HEK293 (cell line): Measurements from ENCODE around the gene ZNF385D.

ENCODE experiments used
- CTCF ChIA-PET: fragments of 350-600 bp; formaldehyde crosslinking; extraction: SDS; loops from one replicate; lab custom pipeline; 2021; ENCODE audit warnings: antibody characterized with exemption; lab: Yijun Ruan, JAX
- POLR2A ChIA-PET: fragments of 300-600 bp; formaldehyde crosslinking; extraction: SDS; loops from one replicate; lab custom pipeline; 2020; ENCODE audit warnings: antibody characterized with exemption, inconsistent platforms; lab: Yijun Ruan, JAX
- H3K27ac ChIP-seq: fragments of 200-500 bp; sonication (Bioruptor generic); 2 replicates; pipeline ENCODE4 v1.5.1; 2014; ENCODE audit warnings: low read depth, low read length, control low read depth, inconsistent platforms; ENCODE audit errors: extremely low read depth
- H3K36me3 ChIP-seq, 2 experiments: fragments of 200-500 bp in 1 of 2; sonication (Bioruptor generic) in 1 of 2; 1 replicate in 1 of 2; 2 replicates in 1 of 2; pipeline ENCODE4 v1.5.1; 2014 to 2017; ENCODE audit warnings: inconsistent platforms in 2 of 2, low read length in 2 of 2; ENCODE audit not compliant: control insufficient read depth in 2 of 2, insufficient read depth in 1 of 2
- H3K4me1 ChIP-seq: fragments of 200-500 bp; sonication (Bioruptor generic); 2 replicates; pipeline ENCODE4 v1.5.1; 2014; ENCODE audit warnings: mild to moderate bottlenecking, low read length, inconsistent platforms; ENCODE audit not compliant: control insufficient read depth, insufficient read depth
- H3K4me3 ChIP-seq: 2 replicates; pipeline ENCODE4 v1.5.1; 2011; ENCODE audit warnings: low read depth, mild to moderate bottlenecking, control low read depth, low read length, moderate library complexity
- H3K9me3 ChIP-seq: fragments of 200-500 bp; sonication (Bioruptor generic); 2 replicates; pipeline ENCODE4 v1.5.1; 2014; ENCODE audit warnings: low read depth, low read length, inconsistent platforms; ENCODE audit not compliant: control insufficient read depth, insufficient read depth
- GLI4 ChIP-seq: fragments of 450-650 bp; formaldehyde crosslinking; IDR thresholded peaks from 2 replicates; pipeline ENCODE4 v1.5.1; 2016; ENCODE audit warnings: missing biosample characterization, missing genetic modification characterization
- KLF1 ChIP-seq: fragments of 450-650 bp; formaldehyde crosslinking; IDR thresholded peaks from 2 replicates; pipeline ENCODE4 v1.5.1; 2016; ENCODE audit warnings: missing biosample characterization, missing genetic modification characterization
- OVOL3 ChIP-seq: fragments of 450-650 bp; formaldehyde crosslinking; IDR thresholded peaks from 2 replicates; pipeline ENCODE4 v1.5.1; 2016; ENCODE audit warnings: missing biosample characterization, missing genetic modification characterization
- PRDM1 ChIP-seq: fragments of 450-650 bp; formaldehyde crosslinking; IDR thresholded peaks from 2 replicates; pipeline ENCODE4; 2016; ENCODE audit warnings: missing biosample characterization, missing genetic modification characterization
- SCRT2 ChIP-seq: fragments of 450-650 bp; formaldehyde crosslinking; IDR thresholded peaks from 2 replicates; pipeline ENCODE4 v1.5.1; 2016; ENCODE audit warnings: missing biosample characterization, missing genetic modification characterization
- TRIM28 ChIP-seq: IDR thresholded peaks from 2 replicates; pipeline ENCODE4 v1.6.1; 2011; ENCODE audit warnings: low read length, control low read depth, borderline replicate concordance
- ZBTB6 ChIP-seq: fragments of 450-650 bp; formaldehyde crosslinking; IDR thresholded peaks from 2 replicates; pipeline ENCODE4 v1.5.1; 2017; ENCODE audit warnings: missing biosample characterization, missing genetic modification characterization
- ZNF223 ChIP-seq: fragments of 450-650 bp; formaldehyde crosslinking; IDR thresholded peaks from 2 replicates; pipeline ENCODE4 v1.5.1; 2016; ENCODE audit warnings: missing biosample characterization, missing genetic modification characterization
- ZNF404 ChIP-seq: fragments of 450-650 bp; formaldehyde crosslinking; IDR thresholded peaks from 2 replicates; pipeline ENCODE4 v1.5.1; 2017; ENCODE audit warnings: missing biosample characterization, missing genetic modification characterization
- ZNF433 ChIP-seq: fragments of 450-650 bp; formaldehyde crosslinking; IDR thresholded peaks from 2 replicates; pipeline ENCODE4 v1.5.1; 2016; ENCODE audit warnings: missing biosample characterization, missing genetic modification characterization, low read depth
- ZNF449 ChIP-seq: fragments of 450-650 bp; formaldehyde crosslinking; IDR thresholded peaks from 2 replicates; pipeline ENCODE4 v1.5.1; 2017; ENCODE audit warnings: missing biosample characterization, mild to moderate bottlenecking, missing genetic modification characterization, moderate library complexity
- ZNF561 ChIP-seq: fragments of 450-650 bp; IDR thresholded peaks from 2 replicates; pipeline ENCODE4 v1.5.1; 2018; ENCODE audit warnings: missing biosample characterization, missing genetic modification characterization, borderline replicate concordance
- ZNF596 ChIP-seq: fragments of 450-650 bp; IDR thresholded peaks from 2 replicates; pipeline ENCODE4 v1.5.0; 2018; ENCODE audit warnings: missing biosample characterization, mild to moderate bottlenecking, missing genetic modification characterization, moderate library complexity
- ZNF654 ChIP-seq: fragments of 450-650 bp; formaldehyde crosslinking; IDR thresholded peaks from 2 replicates; pipeline ENCODE4 v1.5.1; 2016; ENCODE audit warnings: low read depth, missing biosample characterization, missing genetic modification characterization
- ZNF785 ChIP-seq: fragments of 450-650 bp; formaldehyde crosslinking; IDR thresholded peaks from 2 replicates; pipeline ENCODE4 v1.5.1; 2016; ENCODE audit warnings: missing biosample characterization, missing genetic modification characterization
- TF ChIP-seq, protein P1 (sequence below): fragments of 450-650 bp; formaldehyde crosslinking; IDR thresholded peaks from 2 replicates; pipeline ENCODE4 v1.5.1; 2016; ENCODE audit warnings: missing biosample characterization, missing genetic modification characterization

Gene ZNF385D

GRCh38 chr3:21704796-21705195 lies 46.2 kb downstream of the ZNF385D start:
- no peaks in the 10 kb centered on the region for H3K4me1 ChIP-seq
- CTCF ChIA-PET = no interaction called here
- H3K4me3 ChIP-seq = no peak overlapping the region
- no peak for TF ChIP-seq ZNF449 (tag by site-specific recombination)
- no peak for TF ChIP-seq PRDM1
- no peak for TF ChIP-seq ZNF785 (tag by site-specific recombination)
- TF ChIP-seq ZNF404 (tag by site-specific recombination) = no peak
- TF ChIP-seq ZNF433 (tag by site-specific recombination) = no peak
- no peak for TF ChIP-seq GLI4 (tag by site-specific recombination)
- TF ChIP-seq ZNF561 (tag by site-specific recombination) = no peak
- TF ChIP-seq, protein P1, sequence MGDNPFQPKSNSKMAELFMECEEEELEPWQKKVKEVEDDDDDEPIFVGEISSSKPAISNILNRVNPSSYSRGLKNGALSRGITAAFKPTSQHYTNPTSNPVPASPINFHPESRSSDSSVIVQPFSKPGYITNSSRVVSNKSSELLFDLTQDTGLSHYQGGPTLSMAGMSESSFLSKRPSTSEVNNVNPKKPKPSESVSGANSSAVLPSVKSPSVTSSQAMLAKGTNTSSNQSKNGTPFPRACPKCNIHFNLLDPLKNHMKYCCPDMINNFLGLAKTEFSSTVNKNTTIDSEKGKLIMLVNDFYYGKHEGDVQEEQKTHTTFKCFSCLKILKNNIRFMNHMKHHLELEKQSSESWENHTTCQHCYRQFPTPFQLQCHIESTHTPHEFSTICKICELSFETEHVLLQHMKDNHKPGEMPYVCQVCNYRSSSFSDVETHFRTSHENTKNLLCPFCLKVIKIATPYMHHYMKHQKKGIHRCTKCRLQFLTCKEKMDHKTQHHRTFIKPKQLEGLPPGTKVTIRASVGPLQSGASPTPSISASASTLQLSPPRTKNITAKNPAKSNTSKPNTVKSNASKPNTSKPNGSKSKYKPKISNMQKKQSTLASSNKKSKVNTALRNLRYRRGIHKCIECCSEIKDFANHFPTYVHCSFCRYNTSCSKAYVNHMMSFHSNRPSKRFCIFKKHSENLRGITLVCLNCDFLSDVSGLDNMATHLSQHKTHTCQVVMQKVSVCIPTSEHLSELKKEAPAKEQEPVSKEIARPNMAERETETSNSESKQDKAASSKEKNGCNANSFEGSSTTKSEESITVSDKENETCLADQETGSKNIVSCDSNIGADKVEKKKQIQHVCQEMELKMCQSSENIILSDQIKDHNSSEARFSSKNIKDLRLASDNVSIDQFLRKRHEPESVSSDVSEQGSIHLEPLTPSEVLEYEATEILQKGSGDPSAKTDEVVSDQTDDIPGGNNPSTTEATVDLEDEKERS (tag by site-specific recombination) = no peak
- TF ChIP-seq SCRT2 (tag by site-specific recombination) = no peak
- TF ChIP-seq KLF1 (tag by site-specific recombination) = no peak
- TF ChIP-seq OVOL3 (tag by site-specific recombination) = no peak
- no peak for TF ChIP-seq ZNF596
- TF ChIP-seq TRIM28 = no peak
- TF ChIP-seq, all 188 proteins: peak for 0
- no peaks in the 10 kb centered on the region for H3K9me3 ChIP-seq
- H3K36me3 ChIP-seq = no peaks in the 10 kb centered on the region
- POLR2A ChIA-PET = no interaction called here
- H3K27ac ChIP-seq = no peak overlapping the region

DNA sequence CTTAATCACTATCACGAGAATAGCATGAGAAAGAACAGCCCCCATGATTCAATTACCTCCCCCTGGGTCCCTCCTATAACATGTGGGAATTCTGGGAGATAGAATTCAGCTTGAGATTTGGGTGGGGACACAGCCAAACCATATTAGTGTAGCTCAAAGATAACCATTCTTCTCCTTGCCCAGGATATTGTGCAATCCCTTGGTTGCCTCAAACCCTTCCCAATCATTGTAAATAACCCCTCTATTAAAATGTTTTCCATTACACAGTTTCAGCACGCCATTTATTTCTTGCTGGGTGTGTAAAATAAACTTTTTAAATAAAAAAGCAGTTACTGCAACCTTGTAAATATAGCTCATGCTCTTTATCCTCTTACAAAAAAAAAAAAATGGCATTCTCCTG lies 47.7 kb downstream of the ZNF385D start:
- Histone ChIP-seq H3K27ac (no peak overlapping the region), H3K36me3 (no peaks in the 10 kb centered on the region), H3K9me3 (no peaks in the 10 kb centered on the region), H3K4me1 (no peaks in the 10 kb centered on the region), H3K4me3 (no peak overlapping the region)
- no peak for TF ChIP-seq ZBTB6 (tag by site-specific recombination)
- TF ChIP-seq ZNF223 = no peak
- POLR2A ChIA-PET = no interaction called here
- CTCF ChIA-PET = no interaction called here

DNA sequence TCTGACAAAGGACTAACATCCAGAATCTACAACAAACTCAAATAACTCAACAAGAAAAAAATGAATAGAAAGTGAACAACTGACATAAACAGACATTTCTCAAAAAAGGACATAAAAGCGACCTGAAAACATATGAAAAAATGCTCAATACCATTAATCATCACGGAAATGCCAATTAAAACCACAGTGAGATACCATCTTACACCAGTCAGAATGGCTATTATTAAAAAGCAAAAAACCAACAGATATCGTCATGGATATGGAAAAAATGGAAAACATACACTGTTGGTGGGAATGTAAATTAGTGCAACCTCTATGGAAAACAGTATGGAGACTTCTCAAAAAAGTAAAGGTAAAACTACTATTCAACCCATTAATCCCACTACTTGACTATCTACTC lies 53.3 kb downstream of the ZNF385D start:
- Histone ChIP-seq H3K36me3 (no peaks in the 10 kb centered on the region), H3K27ac (no peak overlapping the region), H3K4me1 (no peaks in the 10 kb centered on the region)
- POLR2A ChIA-PET = no interaction called here
- CTCF ChIA-PET = no interaction called here
- TF ChIP-seq ZNF654 = no peak
- TF ChIP-seq, all 188 proteins: peak for 0
- Histone ChIP-seq H3K4me3 (no peak overlapping the region), H3K9me3 (no peaks in the 10 kb centered on the region)
